ENCODE data around the gene HACD3.
A peak's percentile ranks its signal among the peaks of the same experiment; 100 is the strongest.

HACD3 gene

GRCh38 chr15:65578904-65579728 lies 48.9 kb downstream of the HACD3 start:
- no peak overlapping the region for H3K4me3 ChIP-seq (ENCODE audit: low read depth, low read length)
- H3K27me3 ChIP-seq, result no peaks in the 10 kb centered on the region
- no peak for DNase-seq
- H3K36me3 ChIP-seq, result peaks cover 67% of the 10 kb centered on the region
- TF ChIP-seq CTCF (IDR thresholded peaks at IDR 0.05; ENCODE audit: low read depth, low read length), result no peak
- H3K9me3 ChIP-seq, result no peaks in the 10 kb centered on the region
- peaks cover 13% of the 10 kb centered on the region for H3K4me1 ChIP-seq

- no peak for TF ChIP-seq CTCF (IDR thresholded peaks at IDR 0.05; ENCODE audit: low read depth, low read length)
- H3K4me1 ChIP-seq, result peaks cover 18% of the 10 kb centered on the region
- H3K27me3 ChIP-seq, result no peaks in the 10 kb centered on the region
- no peak overlapping the region for H3K4me3 ChIP-seq (ENCODE audit: low read depth, low read length)
- no peaks in the 10 kb centered on the region for H3K9me3 ChIP-seq
- peaks cover 65% of the 10 kb centered on the region for H3K36me3 ChIP-seq
- DNase-seq, result no peak
These were observed 49.5 kb downstream of the HACD3 start for GRCh38 chr15:65579762-65580161.

- no peaks in the 10 kb centered on the region for H3K9me3 ChIP-seq
- H3K27me3 ChIP-seq, result no peaks in the 10 kb centered on the region
- H3K4me3 ChIP-seq (ENCODE audit: low read depth, low read length), result no peak overlapping the region
- no peak for TF ChIP-seq CTCF (IDR thresholded peaks at IDR 0.05; ENCODE audit: low read depth, low read length)
- peaks cover 18% of the 10 kb centered on the region for H3K4me1 ChIP-seq
- DNase-seq, result no peak
- H3K36me3 ChIP-seq, result peaks cover 66% of the 10 kb centered on the region
These were observed 50.0 kb downstream of the HACD3 start for GRCh38 chr15:65580287-65580686.

GRCh38 chr15:65583701-65584100 lies 53.4 kb downstream of the HACD3 start:
- no peak overlapping the region for H3K4me3 ChIP-seq (ENCODE audit: low read depth, low read length)
- no peaks in the 10 kb centered on the region for H3K9me3 ChIP-seq
- no peaks in the 10 kb centered on the region for H3K27me3 ChIP-seq
- no peak for TF ChIP-seq CTCF (IDR thresholded peaks at IDR 0.05; ENCODE audit: low read depth, low read length)
- H3K36me3 ChIP-seq, result peaks cover 42% of the 10 kb centered on the region
- DNase-seq, result peak; percentile 25
- peaks cover 18% of the 10 kb centered on the region for H3K4me1 ChIP-seq

GRCh38 chr15:65584241-65584640 lies 54.0 kb downstream of the HACD3 start:
- Histone ChIP-seq H3K36me3 (peaks cover 37% of the 10 kb centered on the region), H3K4me3 (ENCODE audit: low read depth, low read length) (no peak overlapping the region), H3K27me3 (no peaks in the 10 kb centered on the region), H3K9me3 (no peaks in the 10 kb centered on the region), H3K4me1 (peaks cover 18% of the 10 kb centered on the region)
- DNase-seq, result no peak
- no peak for TF ChIP-seq CTCF (IDR thresholded peaks at IDR 0.05; ENCODE audit: low read depth, low read length)

GRCh38 chr15:65587094-65587493 lies 56.8 kb downstream of the HACD3 start:
- H3K36me3 ChIP-seq, result peaks cover 38% of the 10 kb centered on the region
- H3K27me3 ChIP-seq, result no peaks in the 10 kb centered on the region
- no peaks in the 10 kb centered on the region for H3K9me3 ChIP-seq
- no peak for TF ChIP-seq CTCF (IDR thresholded peaks at IDR 0.05; ENCODE audit: low read depth, low read length)
- DNase-seq, result no peak
- no peak overlapping the region for H3K4me3 ChIP-seq (ENCODE audit: low read depth, low read length)
- peaks cover 6% of the 10 kb centered on the region for H3K4me1 ChIP-seq
